ENCODE measurements around the gene METTL13. TPM values are rescaled to one million over a fixed set of nuclear protein-coding genes. Genes with fewer than 3 reads are reported as not detected.

The METTL13 gene
- polyA plus RNA-seq, 3 donors = 8.8 to 18.5 (median 16.0) TPM

DNA sequence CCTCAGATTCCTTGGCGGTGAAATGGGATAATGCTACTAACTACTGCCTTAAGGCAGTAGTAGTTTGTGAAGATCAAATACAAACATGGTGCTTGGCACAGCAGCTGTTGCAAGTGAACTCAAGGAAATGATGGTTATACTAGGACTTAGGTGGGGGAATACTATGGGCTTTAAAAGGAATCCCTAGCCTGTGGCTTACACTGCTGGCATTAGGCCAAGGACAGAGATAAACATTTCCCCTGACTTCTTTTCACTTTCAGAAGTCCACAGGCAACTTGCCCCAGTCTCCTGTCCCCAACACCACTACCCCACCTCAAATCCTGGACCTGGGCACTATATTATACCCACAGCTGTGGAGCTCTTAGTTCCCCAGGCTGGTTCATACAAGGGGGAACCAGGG is 26.5 kb upstream of the METTL13 start:
- WGBS (ENCODE audit: insufficient coverage) = 83% methylated on average over 1 of the region's 1 CpG
- no peaks in the 10 kb centered on the region for H3K36me3 Mint-ChIP-seq
- Histone ChIP-seq H3K9me3 (replicated peaks in 1 of 2; ENCODE audit: control insufficient read depth in 1 of 2, insufficient read depth in 1 of 2, low read length in 2 of 2) (no peaks in the 10 kb centered on the region), H4K20me1 (ENCODE audit: insufficient read depth, low read length) (no peaks in the 10 kb centered on the region), H3K4me2 (replicated peaks; ENCODE audit: extremely low read depth, low read length, poor library complexity, severe bottlenecking) (no peak overlapping the region), H3K27ac (ENCODE audit: low read depth in 1 of 2, low read length in 2 of 2) (no peak overlapping the region), H3K36me3 (replicated peaks in 1 of 2; ENCODE audit: control insufficient read depth in 1 of 2, insufficient read depth in 2 of 2, low read length in 2 of 2) (no peaks in the 10 kb centered on the region), H3K9ac (ENCODE audit: insufficient read depth, low read length, poor library complexity, severe bottlenecking) (no peak overlapping the region), H2AFZ (ENCODE audit: insufficient read depth, low read depth, low read length, poor library complexity, severe bottlenecking) (no peak overlapping the region), H3K4me3 (replicated peaks in 1 of 3; ENCODE audit: low read depth in 2 of 3, low read length in 3 of 3) (no peak overlapping the region), H3K4me1 (ENCODE audit: control insufficient read depth in 1 of 2, insufficient read depth in 2 of 2, low read length in 2 of 2) (peaks cover 0 to 15% of the 10 kb centered on the region in 2 donors), H3K79me2 (ENCODE audit: insufficient read depth, low read length) (no peaks in the 10 kb centered on the region), H3K27me3 (ENCODE audit: control insufficient read depth in 2 of 2, insufficient read depth in 2 of 2, low read length in 2 of 2) (no peaks in the 10 kb centered on the region)
- H3K4me3 Mint-ChIP-seq = no peak overlapping the region
- intact Hi-C loops (cut with micrococcal nuclease) = no loop called here
- peaks cover 15% of the 10 kb centered on the region for H3K4me1 Mint-ChIP-seq
- no peak for DNase-seq
- TF ChIP-seq, protein P1, sequence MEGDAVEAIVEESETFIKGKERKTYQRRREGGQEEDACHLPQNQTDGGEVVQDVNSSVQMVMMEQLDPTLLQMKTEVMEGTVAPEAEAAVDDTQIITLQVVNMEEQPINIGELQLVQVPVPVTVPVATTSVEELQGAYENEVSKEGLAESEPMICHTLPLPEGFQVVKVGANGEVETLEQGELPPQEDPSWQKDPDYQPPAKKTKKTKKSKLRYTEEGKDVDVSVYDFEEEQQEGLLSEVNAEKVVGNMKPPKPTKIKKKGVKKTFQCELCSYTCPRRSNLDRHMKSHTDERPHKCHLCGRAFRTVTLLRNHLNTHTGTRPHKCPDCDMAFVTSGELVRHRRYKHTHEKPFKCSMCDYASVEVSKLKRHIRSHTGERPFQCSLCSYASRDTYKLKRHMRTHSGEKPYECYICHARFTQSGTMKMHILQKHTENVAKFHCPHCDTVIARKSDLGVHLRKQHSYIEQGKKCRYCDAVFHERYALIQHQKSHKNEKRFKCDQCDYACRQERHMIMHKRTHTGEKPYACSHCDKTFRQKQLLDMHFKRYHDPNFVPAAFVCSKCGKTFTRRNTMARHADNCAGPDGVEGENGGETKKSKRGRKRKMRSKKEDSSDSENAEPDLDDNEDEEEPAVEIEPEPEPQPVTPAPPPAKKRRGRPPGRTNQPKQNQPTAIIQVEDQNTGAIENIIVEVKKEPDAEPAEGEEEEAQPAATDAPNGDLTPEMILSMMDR (IDR thresholded peaks at IDR 0.05) = no peak
- H3K27ac Mint-ChIP-seq = peak overlapping the region in 1 of 7 donors; percentile 26
- peaks cover 0 to 6% (median 2%) of the 10 kb centered on the region in 7 donors for H3K9me3 Mint-ChIP-seq
- H3K27me3 Mint-ChIP-seq (ENCODE audit: low read depth in 3 of 3) = peaks cover 1 to 3% (median 2%) of the 10 kb centered on the region in 3 donors

DNA sequence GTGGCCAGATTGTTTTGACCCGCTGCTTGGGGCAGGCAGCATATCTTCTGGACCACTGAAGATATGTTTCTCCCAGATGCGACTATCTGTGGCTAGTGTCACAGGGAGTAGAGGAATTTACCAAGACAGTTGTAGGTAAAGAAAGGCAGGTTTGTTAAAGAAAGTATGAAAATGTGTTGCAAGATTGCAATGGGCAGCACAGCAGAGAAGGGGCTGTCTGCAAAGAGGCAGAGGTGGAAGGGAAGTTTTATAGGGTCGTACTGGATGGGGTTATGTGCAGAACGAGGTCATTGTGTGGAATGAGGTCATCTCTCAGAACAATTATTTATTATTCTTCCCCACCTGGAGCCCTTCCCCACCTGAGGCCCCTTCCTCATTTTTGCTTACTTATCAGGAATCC is 24.6 kb upstream of the METTL13 start:
- Histone ChIP-seq H3K36me3 (replicated peaks in 1 of 2; ENCODE audit: control insufficient read depth in 1 of 2, insufficient read depth in 2 of 2, low read length in 2 of 2) (no peaks in the 10 kb centered on the region), H3K9ac (ENCODE audit: insufficient read depth, low read length, poor library complexity, severe bottlenecking) (no peak overlapping the region), H3K27me3 (ENCODE audit: control insufficient read depth in 2 of 2, insufficient read depth in 2 of 2, low read length in 2 of 2) (no peaks in the 10 kb centered on the region), H3K9me3 (replicated peaks in 1 of 2; ENCODE audit: control insufficient read depth in 1 of 2, insufficient read depth in 1 of 2, low read length in 2 of 2) (no peaks in the 10 kb centered on the region), H4K20me1 (ENCODE audit: insufficient read depth, low read length) (no peaks in the 10 kb centered on the region), H2AFZ (ENCODE audit: insufficient read depth, low read depth, low read length, poor library complexity, severe bottlenecking) (no peak overlapping the region), H3K4me1 (ENCODE audit: control insufficient read depth in 1 of 2, insufficient read depth in 2 of 2, low read length in 2 of 2) (peaks cover 0 to 1% of the 10 kb centered on the region in 2 donors), H3K4me3 (replicated peaks in 1 of 3; ENCODE audit: low read depth in 2 of 3, low read length in 3 of 3) (no peak overlapping the region), H3K4me2 (replicated peaks; ENCODE audit: extremely low read depth, low read length, poor library complexity, severe bottlenecking) (no peak overlapping the region), H3K79me2 (ENCODE audit: insufficient read depth, low read length) (no peaks in the 10 kb centered on the region), H3K27ac (ENCODE audit: low read depth in 1 of 2, low read length in 2 of 2) (no peak overlapping the region)
- peaks cover 3% of the 10 kb centered on the region for H3K4me1 Mint-ChIP-seq
- TF ChIP-seq, protein P1 (IDR thresholded peaks at IDR 0.05) = no peak
- no peaks in the 10 kb centered on the region for H3K36me3 Mint-ChIP-seq
- H3K27ac Mint-ChIP-seq = no peak overlapping the region
- DNase-seq = no peak
- peaks cover 0 to 6% (median 0%) of the 10 kb centered on the region in 7 donors for H3K9me3 Mint-ChIP-seq
- H3K27me3 Mint-ChIP-seq (ENCODE audit: low read depth in 3 of 3) = peaks cover 0 to 3% (median 2%) of the 10 kb centered on the region in 3 donors
- H3K4me3 Mint-ChIP-seq = no peak overlapping the region
- 100% methylated on average over 1 of the region's 4 CpGs for WGBS (ENCODE audit: insufficient coverage)
- intact Hi-C loops (cut with micrococcal nuclease) = no loop called here

All from CD14-positive monocyte (primary cell).